Measurements from ENCODE around the gene ATOH7. TPM values are rescaled to one million over a fixed set of nuclear protein-coding genes. Genes with fewer than 3 reads are reported as not detected.

ATOH7 gene
- total RNA-seq, 3 donors from 2014 or later: not detected

Other genes with a start within 250 kb of the ATOH7 start
- 10 to 100 TPM; 16.5 to 22.8 (median 20.3) TPM for gene HERC4, start 156.8 kb downstream of the ATOH7 start, total RNA-seq
- not detected for gene MYPN, start 122.6 kb downstream of the ATOH7 start, total RNA-seq
- 100 to 1,000 TPM; 198 to 215 (median 208) TPM for gene HNRNPH3, start 100.0 kb upstream of the ATOH7 start, total RNA-seq
- gene PBLD, start 100.8 kb upstream of the ATOH7 start, total RNA-seq: 1 to 10 TPM in 1 of 3 donors, under 1 TPM in 2; 0.18 to 1.1 (median 0.37) TPM
- 1 to 10 TPM; 4.4 to 7.1 (median 6.9) TPM for gene RUFY2, start 175.2 kb upstream of the ATOH7 start, total RNA-seq
- gene DNA2, start 239.9 kb upstream of the ATOH7 start, total RNA-seq: 10 to 100 TPM; 15.1 to 27.1 (median 20.0) TPM